Testis (tissue), 3 donors: Measurements from ENCODE around the gene TSTD1. TPM values are rescaled to one million over a fixed set of nuclear protein-coding genes. Genes with fewer than 3 reads are reported as not detected.
A peak's percentile ranks its signal among the peaks of the same experiment; 100 is the strongest.
"Not testable (repeated sequence)": the region's sequence is repeated elsewhere in the genome, so short reads cannot be mapped to it uniquely, and the experiment has no call there.

Source experiments
- DNase-seq: peaks from one replicate; pipeline ENCODE4 v3.0.0-alpha.2; 2019
- H3K27ac ChIP-seq, 2 donors: fragments of 200-600 bp; sonication (generic); one replicate each; pipeline ENCODE4 v1.5.1; 2019
- H3K27me3 ChIP-seq: fragments of 200-600 bp; sonication (generic); one replicate; pipeline ENCODE4 v1.5.1; 2019
- H3K36me3 ChIP-seq: fragments of 200-600 bp; sonication (generic); one replicate; pipeline ENCODE4 v1.5.1; 2017; ENCODE audit warnings: low read depth; ENCODE audit errors: missing control alignments
- H3K4me1 ChIP-seq: fragments of 200-600 bp; sonication (generic); one replicate; pipeline ENCODE4 v1.5.1; 2019
- H3K4me3 ChIP-seq, 2 donors: fragments of 200-600 bp; sonication (generic); one replicate each; pipeline ENCODE4 v1.5.1; 2017 to 2019
- H3K9me3 ChIP-seq: fragments of 200-600 bp; sonication (generic); one replicate; pipeline ENCODE4 v1.5.1; 2017
- CTCF ChIP-seq, 3 experiments: fragments of 450-650 bp in 2 of 3; fragments of 200-600 bp in 1 of 3; sonication (generic) in 1 of 3; IDR thresholded peaks; one replicate each; pipeline ENCODE4 v1.5.1; 2016 to 2019; ENCODE audit warnings: antibody characterized with exemption in 3 of 3, mild to moderate bottlenecking in 2 of 3, moderate library complexity in 1 of 3
- POLR2A ChIP-seq: fragments of 450-650 bp; IDR thresholded peaks from one replicate; pipeline ENCODE4 v1.6.1; 2017; ENCODE audit warnings: antibody characterized with exemption, mild to moderate bottlenecking, moderate library complexity
- WGBS, 2 donors: methylation state at CpG; one replicate each; pipeline ENCODE4 v1.1.5; 2018; 5-methylcytosine and 5-hydroxymethylcytosine counted together
- intact Hi-C: fragments of 100-400 bp; cut with DNase I; formaldehyde crosslinking; loops from one replicate; pipeline ENCODE4 v1.15.1; 2023; ENCODE audit warnings: low total_unique reads
- polyA plus RNA-seq: library from polyadenylated mRNA; stranded (reverse); fragments of 350-450 nt; fragmentation: Illumina TruSeq; extraction: RNeasy Lipid Tissue Mini Kit (QIAGEN cat#74804); gene quantifications from one replicate; pipeline ENCODE4 v1.2.3, GENCODE V29; 2014; ENCODE audit warnings: low read depth, low replicate concordance; ENCODE audit not compliant: insufficient read depth
- total RNA-seq, 2 donors: library from RNA; depleted of rRNA; stranded (reverse); fragments of >200 nt; gene quantifications; one replicate each; pipeline ENCODE4 v1.2.3, GENCODE V29; 2016

Gene TSTD1
- total and polyA plus RNA-seq, 3 donors from 2014 or later, result 52.2 to 103 (median 100) TPM

- Histone ChIP-seq H3K4me3 (no peak overlapping the region), H3K4me1 (peaks cover 10% of the 10 kb centered on the region), H3K36me3 (no peaks in the 10 kb centered on the region), H3K27ac (peak overlapping the region; percentile 10 to 55), H3K27me3 (no peaks in the 10 kb centered on the region), H3K9me3 (no peaks in the 10 kb centered on the region)
- intact Hi-C loops, result no loop called here
- TF ChIP-seq CTCF (IDR thresholded peaks at IDR 0.05), result no peak
- no peak for TF ChIP-seq POLR2A
- no peak for DNase-seq
- WGBS, 2 donors, result 36 to 57% methylated on average over 1 of the region's 1 CpG
Measured at GRCh38 chr1:161032409-161032808, 6.4 kb downstream of the TSTD1 start.

- TF ChIP-seq POLR2A (no peak), CTCF (IDR thresholded peaks at IDR 0.05) (no peak)
- peaks cover 6% of the 10 kb centered on the region for H3K4me1 ChIP-seq
- H3K9me3 ChIP-seq, result no peaks in the 10 kb centered on the region
- H3K4me3 ChIP-seq, result no peak overlapping the region
- no peaks in the 10 kb centered on the region for H3K36me3 ChIP-seq
- no peaks in the 10 kb centered on the region for H3K27me3 ChIP-seq
- no peak for DNase-seq
- peak overlapping the region in 1 of 2 donors; percentile 30 for H3K27ac ChIP-seq
- intact Hi-C loops, result no loop called here
- 65 to 70% methylated on average over 2 of the region's 2 CpGs for WGBS, 2 donors
Measured at GRCh38 chr1:161031874-161032273, 6.9 kb downstream of the TSTD1 start.

GRCh38 chr1:161029466-161029865 is 9.3 kb downstream of the TSTD1 start:
- H3K4me3 ChIP-seq, DNase-seq, H3K36me3 ChIP-seq, intact Hi-C loops, H3K4me1 ChIP-seq, H3K27ac ChIP-seq, H3K27me3 ChIP-seq, H3K9me3 ChIP-seq: not testable (repeated sequence)
- 75 to 84% methylated on average over 4 to 28 of the region's 32 CpGs for WGBS, 2 donors

GRCh38 chr1:161026954-161027353 is 11.8 kb downstream of the TSTD1 start:
- H3K4me1 ChIP-seq, DNase-seq, H3K27ac ChIP-seq, H3K27me3 ChIP-seq, H3K9me3 ChIP-seq, H3K4me3 ChIP-seq, intact Hi-C loops, H3K36me3 ChIP-seq: not testable (repeated sequence)
- 50 to 75% methylated on average over 1 of the region's 1 CpG for WGBS, 2 donors

- 68 to 79% methylated on average over 12 of the region's 12 CpGs for WGBS, 2 donors
- H3K4me1 ChIP-seq, DNase-seq, H3K36me3 ChIP-seq, intact Hi-C loops, H3K27ac ChIP-seq, H3K9me3 ChIP-seq, H3K27me3 ChIP-seq, H3K4me3 ChIP-seq: not testable (repeated sequence)
Measured at GRCh38 chr1:161022432-161022831, 16.3 kb downstream of the TSTD1 start.

- Histone ChIP-seq H3K27me3 (no peaks in the 10 kb centered on the region), H3K4me3 (no peak overlapping the region), H3K9me3 (no peaks in the 10 kb centered on the region), H3K27ac (no peak overlapping the region), H3K4me1 (no peaks in the 10 kb centered on the region), H3K36me3 (no peaks in the 10 kb centered on the region)
- 50 to 79% methylated on average over 2 of the region's 2 CpGs for WGBS, 2 donors
- intact Hi-C loops, result no loop called here
- TF ChIP-seq CTCF (IDR thresholded peaks at IDR 0.05) (no peak), POLR2A (no peak)
- no peak for DNase-seq
Measured at GRCh38 chr1:161021970-161022353, 16.8 kb downstream of the TSTD1 start.
